Colonic mucosa (tissue), 4 donors: Measurements from ENCODE around the gene RDM1. TPM values are rescaled to one million over a fixed set of nuclear protein-coding genes. Genes with fewer than 3 reads are reported as not detected.

ENCODE experiments used
- DNase-seq: peaks from one replicate; pipeline ENCODE4 v3.0.0-alpha.2; 2020
- H3K27ac ChIP-seq: fragments of 200-600 bp; one replicate; pipeline ENCODE4 v1.8.0; 2021
- H3K27me3 ChIP-seq: fragments of 200-600 bp; one replicate; pipeline ENCODE4 v1.8.0; 2021
- H3K36me3 ChIP-seq: fragments of 200-600 bp; one replicate; pipeline ENCODE4 v1.8.0; 2021
- H3K4me1 ChIP-seq: fragments of 200-600 bp; one replicate; pipeline ENCODE4 v1.8.0; 2021; ENCODE audit warnings: mild to moderate bottlenecking
- H3K4me3 ChIP-seq: fragments of 200-600 bp; one replicate; pipeline ENCODE4 v1.8.0; 2021
- H3K9ac ChIP-seq, 2 donors: one replicate each; pipeline ENCODE4 v1.7.0; 2013; ENCODE audit warnings: control low read depth in 2 of 2, low read depth in 2 of 2, low read length in 2 of 2
- H3K9me3 ChIP-seq: fragments of 200-600 bp; one replicate; pipeline ENCODE4 v1.8.0; 2021
- CTCF ChIP-seq: fragments of 200-600 bp; IDR thresholded peaks from one replicate; pipeline ENCODE4 v1.8.0; 2022; ENCODE audit warnings: antibody characterized with exemption, mild to moderate bottlenecking
- intact Hi-C: fragments of 100-400 bp; cut with DNase I; formaldehyde crosslinking; loops from one replicate; pipeline ENCODE4 v1.14.1; 2022
- total RNA-seq, 2 donors: library from RNA; stranded (reverse); fragmentation: NEBNext Ultra II Directional in 1 of 2; extraction: Animal tissue kit (Norgen Biotek cat#: 25700) in 1 of 2; gene quantifications; one replicate each; pipeline ENCODE4 v1.2.1, GENCODE V29; 2021
- donor health status: healthy.
- donor health status: DM: no; HTN: no; CAD: no.
- donor health status: DM: no; HTN: no; CAD: no.

The RDM1 gene
- total RNA-seq, 2 donors from 2014 or later, result 0.66 to 7.8 TPM

GRCh38 chr17:35912339-35912912 lies 18.1 kb downstream of the RDM1 start:
- intact Hi-C loops, result no loop called here
- H3K4me3 ChIP-seq, result no peak overlapping the region
- no peaks in the 10 kb centered on the region for H3K27me3 ChIP-seq
- TF ChIP-seq CTCF, result no peak
- H3K36me3 ChIP-seq, result no peaks in the 10 kb centered on the region
- no peak for DNase-seq
- H3K27ac ChIP-seq, result no peak overlapping the region
- no peaks in the 10 kb centered on the region for H3K9me3 ChIP-seq
- H3K9ac ChIP-seq, result no peak overlapping the region
- no peaks in the 10 kb centered on the region for H3K4me1 ChIP-seq

- Histone ChIP-seq H3K27me3 (no peaks in the 10 kb centered on the region), H3K27ac (no peak overlapping the region), H3K9ac (no peak overlapping the region), H3K4me1 (no peaks in the 10 kb centered on the region), H3K36me3 (no peaks in the 10 kb centered on the region), H3K4me3 (no peak overlapping the region), H3K9me3 (no peaks in the 10 kb centered on the region)
- intact Hi-C loops, result no loop called here
- TF ChIP-seq CTCF, result no peak
- DNase-seq, result no peak
Observed at GRCh38 chr17:35909408-35909807, 21.2 kb downstream of the RDM1 start.

GRCh38 chr17:35907691-35908090 lies 22.9 kb downstream of the RDM1 start:
- H3K9ac ChIP-seq, result no peak overlapping the region
- no peaks in the 10 kb centered on the region for H3K36me3 ChIP-seq
- H3K27ac ChIP-seq, result no peak overlapping the region
- no peaks in the 10 kb centered on the region for H3K27me3 ChIP-seq
- intact Hi-C loops, result no loop called here
- no peaks in the 10 kb centered on the region for H3K9me3 ChIP-seq
- no peak overlapping the region for H3K4me3 ChIP-seq
- TF ChIP-seq CTCF, result no peak
- H3K4me1 ChIP-seq, result no peaks in the 10 kb centered on the region
- no peak for DNase-seq

GRCh38 chr17:35906926-35907637 lies 23.5 kb downstream of the RDM1 start:
- no peak overlapping the region for H3K9ac ChIP-seq
- DNase-seq, result no peak
- no peak overlapping the region for H3K27ac ChIP-seq
- no peaks in the 10 kb centered on the region for H3K36me3 ChIP-seq
- TF ChIP-seq CTCF, result no peak
- no peaks in the 10 kb centered on the region for H3K4me1 ChIP-seq
- H3K27me3 ChIP-seq, result no peaks in the 10 kb centered on the region
- intact Hi-C loops, result no loop called here
- H3K9me3 ChIP-seq, result no peaks in the 10 kb centered on the region
- no peak overlapping the region for H3K4me3 ChIP-seq

- no peak for DNase-seq
- H3K27ac ChIP-seq, result no peak overlapping the region
Observed at GRCh38 chr17:35906191-35906925, 24.2 kb downstream of the RDM1 start.

More at GRCh38 chr17:35906191-35906925, 24.2 kb downstream of the RDM1 start:
- no peaks in the 10 kb centered on the region for H3K9me3 ChIP-seq
- no peaks in the 10 kb centered on the region for H3K36me3 ChIP-seq
- no peaks in the 10 kb centered on the region for H3K4me1 ChIP-seq
- no peak overlapping the region for H3K4me3 ChIP-seq
- TF ChIP-seq CTCF, result no peak
- no peaks in the 10 kb centered on the region for H3K27me3 ChIP-seq
- no peak overlapping the region for H3K9ac ChIP-seq
- intact Hi-C loops, result no loop called here
